Mammary epithelial cell (primary cell): ENCODE measurements around the gene NOC4L.

Experiments used
- EZH2 ChIP-seq: IDR thresholded peaks from 2 replicates; pipeline ENCODE4 v1.6.1; 2012; ENCODE audit warnings: low read length, inconsistent platforms, borderline replicate concordance
- TF ChIP-seq, protein P1 (sequence below), 2 donors: IDR thresholded peaks in 1 of 2; conservative IDR thresholded peaks in 1 of 2; 2 replicates each; pipeline ENCODE4 v1.5.1; 2011 to 2012; ENCODE audit warnings: inconsistent platforms in 2 of 2, low read length in 2 of 2, mild to moderate bottlenecking in 2 of 2, control low read depth in 1 of 2, low read depth in 1 of 2; ENCODE audit not compliant: insufficient read depth in 1 of 2; ENCODE audit errors: extremely low read depth in 1 of 2

DNA sequence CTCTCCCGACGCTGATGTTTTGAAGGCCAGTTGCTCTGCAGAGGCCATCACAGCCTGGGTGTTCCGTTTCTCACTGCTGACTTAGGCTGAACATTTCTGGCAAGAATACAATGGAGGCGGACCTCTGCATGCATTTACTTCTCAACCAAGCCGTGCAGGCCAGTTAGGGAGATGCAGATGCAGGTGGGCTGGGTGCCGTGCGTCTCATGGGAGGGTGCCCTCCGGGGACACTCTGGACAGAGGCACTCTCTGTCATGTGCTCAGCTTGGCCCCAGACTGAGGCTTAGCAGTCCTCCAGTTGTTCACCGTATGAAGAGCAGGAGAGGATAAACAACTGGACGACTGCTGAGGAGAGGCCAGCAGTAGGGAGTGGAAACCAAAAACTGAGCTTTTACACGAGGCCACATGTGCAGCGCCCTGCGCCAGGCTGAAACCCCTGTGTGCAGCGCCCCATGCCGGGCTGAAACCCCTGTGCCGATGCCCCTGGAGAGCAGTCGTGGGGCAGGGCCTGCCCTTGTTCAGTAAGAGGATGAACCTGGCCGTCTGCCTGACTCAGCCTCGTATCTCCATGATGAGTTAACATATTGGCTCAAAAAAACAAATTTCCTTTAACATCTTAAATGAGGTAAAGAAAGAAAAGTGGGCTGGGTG, 32.5 kb upstream of the NOC4L start:
- TF ChIP-seq, protein P1, sequence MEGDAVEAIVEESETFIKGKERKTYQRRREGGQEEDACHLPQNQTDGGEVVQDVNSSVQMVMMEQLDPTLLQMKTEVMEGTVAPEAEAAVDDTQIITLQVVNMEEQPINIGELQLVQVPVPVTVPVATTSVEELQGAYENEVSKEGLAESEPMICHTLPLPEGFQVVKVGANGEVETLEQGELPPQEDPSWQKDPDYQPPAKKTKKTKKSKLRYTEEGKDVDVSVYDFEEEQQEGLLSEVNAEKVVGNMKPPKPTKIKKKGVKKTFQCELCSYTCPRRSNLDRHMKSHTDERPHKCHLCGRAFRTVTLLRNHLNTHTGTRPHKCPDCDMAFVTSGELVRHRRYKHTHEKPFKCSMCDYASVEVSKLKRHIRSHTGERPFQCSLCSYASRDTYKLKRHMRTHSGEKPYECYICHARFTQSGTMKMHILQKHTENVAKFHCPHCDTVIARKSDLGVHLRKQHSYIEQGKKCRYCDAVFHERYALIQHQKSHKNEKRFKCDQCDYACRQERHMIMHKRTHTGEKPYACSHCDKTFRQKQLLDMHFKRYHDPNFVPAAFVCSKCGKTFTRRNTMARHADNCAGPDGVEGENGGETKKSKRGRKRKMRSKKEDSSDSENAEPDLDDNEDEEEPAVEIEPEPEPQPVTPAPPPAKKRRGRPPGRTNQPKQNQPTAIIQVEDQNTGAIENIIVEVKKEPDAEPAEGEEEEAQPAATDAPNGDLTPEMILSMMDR (conservative IDR thresholded peaks at IDR 0.05 in 1 of 2, IDR thresholded peaks at IDR 0.05 in 1 of 2; ENCODE audit: extremely low read depth in 1 of 2, insufficient read depth in 1 of 2, low read depth in 1 of 2, low read length in 2 of 2) = no peak
- TF ChIP-seq EZH2 = no peak
